ENCODE data around the gene TIMM29. TPM values are rescaled to one million over a fixed set of nuclear protein-coding genes. Genes with fewer than 3 reads are reported as not detected.

Gene TIMM29
- total RNA-seq, 1 donor from 2014 or later: 50.2 TPM

- no peak for TF ChIP-seq CTCF (conservative IDR thresholded peaks at IDR 0.05; ENCODE audit: low read depth, low read length)
- DNase-seq (ENCODE audit: low read depth): no peak
- no peak overlapping the region for H3K4me3 ChIP-seq (ENCODE audit: low read depth, low read length)
These were observed 8.3 kb upstream of the TIMM29 start for GRCh38 chr19:10920288-10920655.

GRCh38 chr19:10920781-10921180, 7.8 kb upstream of the TIMM29 start:
- DNase-seq (ENCODE audit: low read depth): no peak
- TF ChIP-seq CTCF (conservative IDR thresholded peaks at IDR 0.05; ENCODE audit: low read depth, low read length): no peak
- no peak overlapping the region for H3K4me3 ChIP-seq (ENCODE audit: low read depth, low read length)

- H3K4me3 ChIP-seq (ENCODE audit: low read depth, low read length): no peak overlapping the region
- DNase-seq (ENCODE audit: low read depth): no peak
- TF ChIP-seq CTCF (conservative IDR thresholded peaks at IDR 0.05; ENCODE audit: low read depth, low read length): no peak
These were observed 7.3 kb upstream of the TIMM29 start for GRCh38 chr19:10921199-10921909.

- no peak for DNase-seq (ENCODE audit: low read depth)
- no peak overlapping the region for H3K4me3 ChIP-seq (ENCODE audit: low read depth, low read length)
- no peak for TF ChIP-seq CTCF (conservative IDR thresholded peaks at IDR 0.05; ENCODE audit: low read depth, low read length)
These were observed 6.5 kb upstream of the TIMM29 start for GRCh38 chr19:10921910-10922637.

- DNase-seq (ENCODE audit: low read depth): no peak
- no peak overlapping the region for H3K4me3 ChIP-seq (ENCODE audit: low read depth, low read length)
- no peak for TF ChIP-seq CTCF (conservative IDR thresholded peaks at IDR 0.05; ENCODE audit: low read depth, low read length)
These were observed 6.0 kb upstream of the TIMM29 start for GRCh38 chr19:10922638-10923014.

GRCh38 chr19:10923260-10924112, 5.1 kb upstream of the TIMM29 start:
- no peak for DNase-seq (ENCODE audit: low read depth)
- no peak for TF ChIP-seq CTCF (conservative IDR thresholded peaks at IDR 0.05; ENCODE audit: low read depth, low read length)
- H3K4me3 ChIP-seq (ENCODE audit: low read depth, low read length): no peak overlapping the region
